Skeletal muscle satellite cell (primary cell): ENCODE measurements around the gene KIAA1958.

ENCODE experiments used
- H3K27me3 ChIP-seq: 2 replicates; pipeline ENCODE4 v1.7.0; 2013; ENCODE audit warnings: low read length; ENCODE audit not compliant: control insufficient read depth, insufficient read depth
- H3K36me3 ChIP-seq: 2 replicates; pipeline ENCODE4 v1.7.0; 2013; ENCODE audit warnings: mild to moderate bottlenecking, control low read depth, low read length; ENCODE audit not compliant: insufficient read depth
- H3K4me1 ChIP-seq: 2 replicates; pipeline ENCODE4 v1.7.0; 2013; ENCODE audit warnings: low read length; ENCODE audit not compliant: control insufficient read depth, insufficient read depth
- H3K4me2 ChIP-seq: 2 replicates; pipeline ENCODE4 v1.7.0; 2013; ENCODE audit warnings: mild to moderate bottlenecking, low read length
- H3K4me3 ChIP-seq: 2 replicates; pipeline ENCODE4 v1.7.0; 2013; ENCODE audit warnings: low read length
- H3K9ac ChIP-seq: 2 replicates; pipeline ENCODE4 v1.7.0; 2013; ENCODE audit warnings: mild to moderate bottlenecking, low read depth, low read length, moderate library complexity
- H3K9me3 ChIP-seq: replicated peaks from 2 replicates; pipeline ENCODE4 v1.7.0; 2013; ENCODE audit warnings: mild to moderate bottlenecking, control low read depth, low read length

KIAA1958 gene

GRCh38 chr9:112465352-112465751, 21.3 kb upstream of the KIAA1958 start:
- no peaks in the 10 kb centered on the region for H3K9me3 ChIP-seq
- no peak overlapping the region for H3K4me2 ChIP-seq
- no peaks in the 10 kb centered on the region for H3K4me1 ChIP-seq
- no peak overlapping the region for H3K9ac ChIP-seq
- H3K27me3 ChIP-seq, result no peaks in the 10 kb centered on the region
- H3K4me3 ChIP-seq, result no peak overlapping the region
- H3K36me3 ChIP-seq, result peaks cover 8% of the 10 kb centered on the region

- H3K4me2 ChIP-seq, result no peak overlapping the region
- no peak overlapping the region for H3K9ac ChIP-seq
- no peak overlapping the region for H3K4me3 ChIP-seq
- H3K4me1 ChIP-seq, result no peaks in the 10 kb centered on the region
- peaks cover 4% of the 10 kb centered on the region for H3K36me3 ChIP-seq
- H3K9me3 ChIP-seq, result no peaks in the 10 kb centered on the region
- no peaks in the 10 kb centered on the region for H3K27me3 ChIP-seq
These were observed 13.6 kb upstream of the KIAA1958 start for GRCh38 chr9:112472996-112473395.

GRCh38 chr9:112473986-112474385, 12.6 kb upstream of the KIAA1958 start:
- Histone ChIP-seq H3K4me2 (no peak overlapping the region), H3K27me3 (no peaks in the 10 kb centered on the region), H3K9ac (no peak overlapping the region), H3K36me3 (peaks cover 4% of the 10 kb centered on the region), H3K4me3 (no peak overlapping the region), H3K4me1 (no peaks in the 10 kb centered on the region), H3K9me3 (no peaks in the 10 kb centered on the region)

GRCh38 chr9:112475318-112475717, 11.3 kb upstream of the KIAA1958 start:
- Histone ChIP-seq H3K27me3 (no peaks in the 10 kb centered on the region), H3K9ac (no peak overlapping the region), H3K4me1 (no peaks in the 10 kb centered on the region), H3K36me3 (peaks cover 4% of the 10 kb centered on the region), H3K4me3 (no peak overlapping the region), H3K9me3 (no peaks in the 10 kb centered on the region), H3K4me2 (no peak overlapping the region)

GRCh38 chr9:112477330-112477729, 9.3 kb upstream of the KIAA1958 start:
- no peaks in the 10 kb centered on the region for H3K9me3 ChIP-seq
- no peak overlapping the region for H3K4me3 ChIP-seq
- no peak overlapping the region for H3K9ac ChIP-seq
- no peaks in the 10 kb centered on the region for H3K4me1 ChIP-seq
- peaks cover 4% of the 10 kb centered on the region for H3K36me3 ChIP-seq
- H3K27me3 ChIP-seq, result no peaks in the 10 kb centered on the region
- no peak overlapping the region for H3K4me2 ChIP-seq

- H3K4me3 ChIP-seq, result no peak overlapping the region
- peaks cover 4% of the 10 kb centered on the region for H3K36me3 ChIP-seq
- H3K9ac ChIP-seq, result no peak overlapping the region
- H3K4me2 ChIP-seq, result no peak overlapping the region
- H3K9me3 ChIP-seq, result no peaks in the 10 kb centered on the region
- H3K27me3 ChIP-seq, result no peaks in the 10 kb centered on the region
- no peaks in the 10 kb centered on the region for H3K4me1 ChIP-seq
These were observed 7.4 kb upstream of the KIAA1958 start for GRCh38 chr9:112479221-112479620.

- peaks cover 7% of the 10 kb centered on the region for H3K4me1 ChIP-seq
- no peaks in the 10 kb centered on the region for H3K36me3 ChIP-seq
- H3K9me3 ChIP-seq, result no peaks in the 10 kb centered on the region
- no peak overlapping the region for H3K9ac ChIP-seq
- no peaks in the 10 kb centered on the region for H3K27me3 ChIP-seq
- no peak overlapping the region for H3K4me3 ChIP-seq
- H3K4me2 ChIP-seq, result no peak overlapping the region
These were observed 2.0 kb upstream of the KIAA1958 start for GRCh38 chr9:112484607-112485006.

GRCh38 chr9:112485574-112485973, 1.1 kb upstream of the KIAA1958 start:
- Histone ChIP-seq H3K9me3 (no peaks in the 10 kb centered on the region), H3K4me3 (no peak overlapping the region), H3K9ac (no peak overlapping the region), H3K27me3 (no peaks in the 10 kb centered on the region), H3K4me2 (no peak overlapping the region), H3K36me3 (no peaks in the 10 kb centered on the region), H3K4me1 (peaks cover 7% of the 10 kb centered on the region)

GRCh38 chr9:112487008-112487798, 576 bp downstream of the KIAA1958 start:
- Histone ChIP-seq H3K9me3 (no peaks in the 10 kb centered on the region), H3K4me2 (peak overlapping the region; percentile 87), H3K27me3 (no peaks in the 10 kb centered on the region), H3K9ac (peak overlapping the region; percentile 60), H3K4me1 (peaks cover 7% of the 10 kb centered on the region), H3K4me3 (peak overlapping the region; percentile 92), H3K36me3 (no peaks in the 10 kb centered on the region)

GRCh38 chr9:112487799-112488340, 1.2 kb downstream of the KIAA1958 start:
- H3K9ac ChIP-seq, result peak overlapping the region; percentile 60
- H3K27me3 ChIP-seq, result no peaks in the 10 kb centered on the region
- peaks cover 7% of the 10 kb centered on the region for H3K4me1 ChIP-seq
- peak overlapping the region; percentile 87 for H3K4me2 ChIP-seq
- no peaks in the 10 kb centered on the region for H3K36me3 ChIP-seq
- H3K4me3 ChIP-seq, result peak overlapping the region; percentile 92
- H3K9me3 ChIP-seq, result no peaks in the 10 kb centered on the region

GRCh38 chr9:112489039-112489546, 2.5 kb downstream of the KIAA1958 start:
- Histone ChIP-seq H3K4me2 (no peak overlapping the region), H3K4me1 (peaks cover 7% of the 10 kb centered on the region), H3K9me3 (no peaks in the 10 kb centered on the region), H3K27me3 (no peaks in the 10 kb centered on the region), H3K36me3 (no peaks in the 10 kb centered on the region), H3K4me3 (no peak overlapping the region), H3K9ac (no peak overlapping the region)
